Skin epidermis (tissue), 12 donors: ENCODE measurements around the gene OR5M8.

ENCODE experiments used
- H3K27ac ChIP-seq, 21 experiments: fragments of 200-600 bp; sonication (generic) in 11 of 21; one replicate each; pipeline ENCODE4 v1.5.0; 2020; ENCODE audit warnings: mild to moderate bottlenecking in 3 of 21, inconsistent platforms in 2 of 21, moderate library complexity in 2 of 21
- H3K4me3 ChIP-seq, 7 experiments: fragments of 200-600 bp; sonication (generic) in 2 of 7; one replicate each; pipeline ENCODE4 v1.5.0; 2020; ENCODE audit warnings: inconsistent platforms in 2 of 7, mild to moderate bottlenecking in 2 of 7, moderate library complexity in 1 of 7

The OR5M8 gene

GRCh38 chr11:56491270-56491669 is at the start of gene OR5M8:
Gene OR5M8 (minus strand): TSS chr11:56491370. CDS start chr11:56491370, 0 bp downstream.
- H3K4me3 ChIP-seq = no peak within 1 kb of the TSS
- H3K27ac ChIP-seq = no peak within 1 kb of the TSS

GRCh38 chr11:56533054-56533740 is 42.0 kb upstream of the OR5M8 start:
- H3K27ac ChIP-seq = no peak overlapping the region
- no peak overlapping the region for H3K4me3 ChIP-seq

GRCh38 chr11:56531856-56532255 is 40.7 kb upstream of the OR5M8 start:
- Histone ChIP-seq H3K4me3 (no peak overlapping the region), H3K27ac (no peak overlapping the region)

DNA sequence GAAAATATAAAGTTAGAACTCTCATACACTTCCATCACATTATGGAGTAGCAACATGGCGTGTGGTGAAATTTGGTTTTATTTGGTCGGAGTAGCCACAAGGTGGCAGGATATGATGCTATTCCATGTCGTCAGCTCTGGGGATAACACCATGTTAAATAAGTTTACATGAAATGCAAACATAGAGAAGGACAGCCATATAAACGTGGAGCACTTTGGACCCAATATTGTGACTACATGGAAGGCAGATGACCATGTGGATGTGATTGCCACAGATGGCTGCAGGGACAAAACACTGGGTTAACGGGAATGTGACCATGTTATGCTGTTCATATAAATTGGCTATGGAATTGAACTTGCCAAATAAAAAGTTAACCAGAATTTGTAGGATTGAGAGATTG is 30.8 kb upstream of the OR5M8 start:
- no peak overlapping the region for H3K27ac ChIP-seq
- no peak overlapping the region for H3K4me3 ChIP-seq

DNA sequence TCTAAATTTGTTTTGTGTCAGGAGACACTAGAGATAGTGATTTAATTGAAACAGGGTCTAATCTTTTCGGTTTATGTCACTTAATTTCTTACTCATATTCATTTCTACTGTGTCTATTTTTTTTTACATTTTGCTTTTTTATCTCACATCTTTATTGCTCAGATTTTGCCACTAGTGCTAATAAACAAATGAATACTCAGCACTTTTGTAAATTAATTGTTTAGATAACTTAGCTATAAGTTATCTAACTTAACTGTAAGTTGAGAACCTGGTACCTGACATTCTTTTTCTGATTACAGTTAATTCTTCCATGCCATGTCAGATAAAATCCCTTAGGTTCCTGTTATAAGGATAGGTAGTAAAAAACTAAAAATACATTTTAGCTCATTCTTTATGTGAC is 22.1 kb upstream of the OR5M8 start:
- Histone ChIP-seq H3K27ac (no peak overlapping the region), H3K4me3 (no peak overlapping the region)

DNA sequence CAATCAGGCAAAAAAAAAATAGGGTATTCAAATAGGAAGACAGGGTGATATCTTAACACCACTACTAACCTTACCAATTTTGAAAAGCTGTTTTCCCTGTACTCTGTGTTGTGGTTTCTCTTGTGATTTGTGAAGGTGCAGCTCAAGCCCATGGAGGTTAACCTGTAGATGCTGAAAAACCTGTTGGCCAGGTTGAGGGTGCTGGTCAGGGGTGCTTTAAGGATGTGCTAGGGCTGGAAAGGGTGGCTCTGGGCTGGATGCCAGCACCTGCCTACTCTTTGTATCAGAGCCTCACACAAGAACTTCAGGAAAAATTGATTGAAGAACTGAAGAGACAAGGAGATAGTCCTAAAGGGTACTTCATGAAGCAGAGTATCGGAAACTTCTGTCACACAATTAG is 18.3 kb upstream of the OR5M8 start:
- Histone ChIP-seq H3K4me3 (no peak overlapping the region), H3K27ac (no peak overlapping the region)

GRCh38 chr11:56497010-56497409 is 5.8 kb upstream of the OR5M8 start:
- Histone ChIP-seq H3K27ac (no peak overlapping the region), H3K4me3 (no peak overlapping the region)

- no peak overlapping the region for H3K4me3 ChIP-seq
- H3K27ac ChIP-seq = no peak overlapping the region
Measured at GRCh38 chr11:56495117-56495516, 3.9 kb upstream of the OR5M8 start.

- Histone ChIP-seq H3K4me3 (no peak overlapping the region), H3K27ac (no peak overlapping the region)
Measured at GRCh38 chr11:56486801-56487200, 4.4 kb downstream of the OR5M8 start.

GRCh38 chr11:56474729-56475235 is 16.4 kb downstream of the OR5M8 start:
- H3K4me3 ChIP-seq = no peak overlapping the region
- H3K27ac ChIP-seq = no peak overlapping the region

DNA sequence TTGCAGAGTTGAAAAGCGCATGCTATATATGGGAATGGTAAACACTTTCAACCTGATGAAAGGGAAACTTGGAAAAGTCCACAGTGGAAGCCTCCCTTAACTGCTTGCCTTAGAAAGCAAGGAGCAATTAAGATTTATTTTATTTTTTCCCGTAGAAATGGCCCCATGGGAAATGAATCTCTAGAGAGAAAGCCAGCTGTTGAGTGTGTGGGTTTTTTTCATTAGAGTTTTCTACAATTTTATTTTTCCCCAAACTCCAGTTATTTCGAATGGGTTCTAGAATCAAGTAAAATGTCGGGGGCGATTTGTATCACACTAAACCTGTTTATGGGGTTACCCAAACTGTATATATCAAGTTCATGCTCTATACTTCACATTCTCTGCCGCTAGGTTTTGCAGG is 17.9 kb downstream of the OR5M8 start, which contains the start of gene OR5M3:
TSS of gene OR5M3 (minus strand) at position 101 of the 400 bp plus-strand sequence. CDS start 2,855 bp downstream, outside the sequence.
- no peak within 1 kb of the TSS for H3K27ac ChIP-seq
- no peak within 1 kb of the TSS for H3K4me3 ChIP-seq

- no peak overlapping the region for H3K27ac ChIP-seq
Measured at GRCh38 chr11:56457076-56457475, 34.1 kb downstream of the OR5M8 start.

GRCh38 chr11:56453521-56453920 is 37.6 kb downstream of the OR5M8 start:
- Histone ChIP-seq H3K27ac (no peak overlapping the region), H3K4me3 (no peak overlapping the region)

More at GRCh38 chr11:56457076-56457475, 34.1 kb downstream of the OR5M8 start:
- H3K4me3 ChIP-seq = no peak overlapping the region
